GM12875 (cell line): ENCODE results near the gene TNFAIP6.

ENCODE experiments used
- H3K4me3 ChIP-seq: one replicate; pipeline ENCODE4 v1.5.1; 2011; ENCODE audit warnings: low read depth, low read length, control low read depth
- CTCF ChIP-seq: IDR thresholded peaks from 2 replicates; pipeline ENCODE4 v1.5.1; 2011; ENCODE audit warnings: low read depth, mild to moderate bottlenecking, control low read depth, inconsistent platforms, low read length, moderate library complexity, borderline replicate concordance; ENCODE audit not compliant: insufficient read depth

Gene TNFAIP6

GRCh38 chr2:151381266-151381665, 23.9 kb downstream of the TNFAIP6 start:
- no peak overlapping the region for H3K4me3 ChIP-seq
- no peak for TF ChIP-seq CTCF

GRCh38 chr2:151388011-151388410, 30.6 kb downstream of the TNFAIP6 start:
- no peak overlapping the region for H3K4me3 ChIP-seq
- TF ChIP-seq CTCF: no peak

GRCh38 chr2:151391436-151391835, 34.0 kb downstream of the TNFAIP6 start:
- H3K4me3 ChIP-seq: no peak overlapping the region
- no peak for TF ChIP-seq CTCF

GRCh38 chr2:151394509-151394908, 37.1 kb downstream of the TNFAIP6 start:
- no peak overlapping the region for H3K4me3 ChIP-seq
- TF ChIP-seq CTCF: no peak

GRCh38 chr2:151395509-151396374, 38.4 kb downstream of the TNFAIP6 start:
- no peak for TF ChIP-seq CTCF
- no peak overlapping the region for H3K4me3 ChIP-seq

- no peak for TF ChIP-seq CTCF
Measured at GRCh38 chr2:151399981-151400380, 42.6 kb downstream of the TNFAIP6 start.

GRCh38 chr2:151401149-151401548, 43.8 kb downstream of the TNFAIP6 start:
- H3K4me3 ChIP-seq: no peak overlapping the region
- no peak for TF ChIP-seq CTCF

More at GRCh38 chr2:151399981-151400380, 42.6 kb downstream of the TNFAIP6 start:
- H3K4me3 ChIP-seq: no peak overlapping the region
